Measurements from ENCODE around the gene CDKN2A.

DNA sequence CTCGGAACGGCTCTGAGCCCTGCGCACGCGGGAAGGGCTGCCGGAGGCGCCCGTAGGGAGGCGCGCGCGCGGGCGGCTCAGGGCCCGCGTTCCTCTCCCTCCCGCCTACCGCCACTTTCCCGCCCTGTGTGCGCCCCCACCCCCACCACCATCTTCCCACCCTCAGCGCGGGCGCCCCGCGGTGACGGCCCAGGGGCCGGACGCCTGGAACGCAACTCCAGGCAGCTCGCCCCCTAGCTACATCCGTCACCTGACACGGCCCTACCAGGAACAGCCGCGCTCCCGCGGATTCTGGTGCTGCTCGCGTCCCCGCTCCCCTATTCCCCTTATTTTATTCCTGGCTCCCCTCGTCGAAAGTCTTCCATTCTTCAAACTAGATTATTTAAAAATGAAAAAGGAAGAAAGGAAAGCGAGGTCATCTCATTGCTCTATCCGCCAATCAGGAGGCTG lies 389 bp upstream of the CDKN2A start, which contains the start of gene CDKN2B-AS1:
- TF ChIP-seq CTCF (IDR thresholded peaks at IDR 0.05; ENCODE audit: low read depth, low read length, poor library complexity, severe bottlenecking), result no peak
- TF ChIP-seq EZH2phosphoT487 (IDR thresholded peaks at IDR 0.05; ENCODE audit: borderline replicate concordance, low read length), result no peak

Data from DOHH2 (cell line).